Hepatic stellate cell (primary cell): ENCODE data around the gene MACF1.

Experiments used
- DNase-seq: peaks from one replicate; pipeline ENCODE4 v3.0.0; 2011; ENCODE audit warnings: low spot score

The MACF1 gene

GRCh38 chr1:39394059-39394458, 189.6 kb downstream of the MACF1 start:
- no peak for DNase-seq

GRCh38 chr1:39394598-39394997, 190.1 kb downstream of the MACF1 start:
- no peak for DNase-seq

DNA sequence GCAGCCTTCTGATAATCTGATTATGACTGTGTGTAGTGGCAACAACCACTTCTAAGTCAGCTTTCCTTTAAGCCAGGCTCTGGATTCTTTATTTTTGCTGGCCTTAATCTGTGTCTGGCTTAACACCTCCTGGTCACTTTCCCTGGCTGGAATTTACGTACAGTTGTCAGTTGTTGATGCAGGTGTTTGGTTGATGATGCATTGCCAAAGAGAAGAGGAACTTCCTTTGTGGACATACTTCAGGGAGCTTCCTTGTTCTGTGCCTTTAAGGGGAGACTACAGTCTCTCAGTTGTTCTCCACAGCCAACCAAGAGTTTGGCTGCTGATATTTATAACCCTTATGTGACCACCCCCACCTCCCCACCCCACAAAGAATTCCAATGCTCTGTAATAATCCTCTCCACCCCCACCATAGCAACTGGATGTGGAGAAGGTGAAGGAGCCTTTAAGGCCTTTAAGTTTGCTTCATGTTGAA, 190.9 kb downstream of the MACF1 start:
- DNase-seq: peak; percentile 70

DNA sequence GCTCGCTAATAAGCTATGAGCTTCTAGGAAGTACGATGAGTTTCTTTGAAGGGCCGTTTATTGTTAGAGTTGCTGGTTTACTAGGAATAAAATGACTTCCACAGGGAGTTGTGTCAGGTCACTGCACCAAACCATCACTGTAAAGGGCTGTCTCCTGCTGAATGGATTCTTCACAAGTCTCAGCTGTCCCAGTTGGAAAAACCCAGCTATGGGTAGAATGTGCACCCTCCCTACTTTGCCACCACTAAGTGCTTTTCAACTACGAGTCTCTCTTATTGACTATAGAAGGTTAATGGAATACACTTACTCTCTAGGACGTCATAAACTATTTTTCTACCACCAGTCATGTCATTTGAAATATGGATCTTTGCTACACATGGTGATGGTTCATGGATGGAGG, 192.2 kb downstream of the MACF1 start:
- no peak for DNase-seq

GRCh38 chr1:39397487-39397886, 193.0 kb downstream of the MACF1 start:
- no peak for DNase-seq

GRCh38 chr1:39398278-39399021, 194.0 kb downstream of the MACF1 start:
- DNase-seq: peak; percentile 89

DNA sequence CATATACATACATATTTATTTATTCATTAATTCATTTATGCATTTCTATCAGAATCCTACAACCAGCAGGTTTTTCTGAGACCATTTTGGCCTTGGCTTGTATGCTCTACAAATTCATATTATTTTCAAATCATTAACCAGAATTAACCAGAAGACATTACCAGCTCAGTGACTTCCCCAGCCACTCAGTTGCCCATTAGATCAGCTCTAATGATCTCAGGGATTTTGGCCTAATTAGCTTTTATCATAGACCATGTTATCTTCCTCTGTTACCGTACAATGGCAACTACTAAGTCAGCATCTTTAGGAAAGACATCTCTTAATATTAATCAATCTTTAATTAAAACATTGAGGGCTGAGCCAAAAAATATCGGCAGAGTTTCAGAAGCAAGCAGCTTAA, 196.6 kb downstream of the MACF1 start:
- no peak for DNase-seq

DNA sequence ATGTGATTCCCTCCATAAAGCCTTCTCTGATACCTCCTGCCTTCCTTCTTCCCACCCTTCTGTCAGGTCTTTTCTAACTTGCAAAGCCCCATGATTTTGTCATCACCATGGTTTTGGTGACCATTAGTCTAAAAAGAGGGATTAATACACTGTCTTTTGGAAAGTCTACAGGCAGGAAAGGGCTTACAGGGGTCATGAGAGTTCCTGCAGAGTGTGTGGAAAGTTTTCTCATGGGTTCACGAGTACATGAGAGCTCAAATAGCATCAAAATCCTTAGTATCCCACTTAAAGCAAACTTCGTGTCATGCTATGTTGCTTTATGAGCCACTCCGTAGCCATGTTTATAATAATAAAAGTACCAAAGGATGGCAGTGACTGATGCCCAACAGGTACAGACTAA, 200.4 kb downstream of the MACF1 start:
- no peak for DNase-seq

- no peak for DNase-seq
Observed at GRCh38 chr1:39405358-39405757, 200.9 kb downstream of the MACF1 start.

DNA sequence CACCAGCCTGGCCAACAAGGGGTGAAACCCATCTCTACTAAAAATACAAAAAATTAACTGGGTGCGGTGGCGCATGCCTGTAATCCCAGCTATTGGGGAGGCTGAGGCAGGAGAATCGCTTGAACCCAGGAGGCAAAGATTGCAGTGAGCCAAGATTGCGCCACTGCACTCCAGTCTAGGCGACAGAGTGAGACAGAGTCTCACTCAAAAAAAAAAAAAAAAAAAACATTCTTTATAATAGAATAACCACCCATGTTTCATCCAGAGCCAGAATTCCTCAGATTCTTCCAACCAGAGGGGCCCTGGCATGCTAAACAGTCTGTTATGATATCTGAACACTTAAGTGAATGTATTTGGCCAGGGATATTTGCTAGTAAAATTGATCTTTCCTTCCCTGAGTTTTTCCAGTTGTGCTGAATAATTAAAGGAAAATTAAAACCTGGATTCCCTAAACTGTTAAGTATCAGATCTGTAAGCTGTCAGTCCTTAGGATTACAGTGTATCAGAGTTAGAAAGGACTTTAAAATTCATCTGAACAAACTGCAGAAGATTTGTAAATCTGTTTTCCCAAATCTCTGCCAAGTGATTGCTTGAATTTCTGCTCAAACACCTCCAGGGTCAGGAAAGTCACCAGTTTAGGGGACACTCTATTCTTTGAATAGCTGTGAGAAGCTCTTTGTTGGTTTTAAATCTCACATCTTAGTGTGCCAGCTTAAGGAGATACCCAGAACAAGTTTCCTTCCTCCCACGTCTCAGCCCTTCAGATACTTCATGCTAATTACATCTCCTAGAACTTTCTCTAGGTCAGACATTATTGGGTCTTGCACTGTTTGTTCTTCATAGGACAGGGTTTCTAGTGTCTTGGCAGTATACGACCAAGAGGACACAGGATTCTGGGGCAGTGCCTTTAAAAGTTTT, 202.3 kb downstream of the MACF1 start:
- peak; percentile 62 for DNase-seq

DNA sequence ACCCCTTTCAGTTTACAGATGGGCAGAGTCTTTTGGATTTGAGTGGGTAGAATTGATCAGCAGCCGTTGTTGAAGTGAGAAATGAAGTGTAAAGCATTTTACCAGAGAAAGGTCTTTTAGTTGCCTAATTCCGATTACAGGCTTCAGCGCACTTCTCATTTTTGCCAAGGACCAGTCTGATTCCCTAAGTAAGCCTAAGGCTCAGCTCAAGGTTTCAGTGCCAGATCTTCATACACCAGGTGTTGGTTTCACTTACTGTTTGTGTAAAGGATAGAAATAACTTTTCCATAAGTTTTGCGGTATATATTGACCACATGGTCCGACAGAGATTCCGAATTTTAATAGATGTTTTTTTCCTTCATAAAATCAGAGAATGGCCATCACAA, 203.0 kb downstream of the MACF1 start:
- no peak for DNase-seq

GRCh38 chr1:39407896-39408640, 203.6 kb downstream of the MACF1 start:
- DNase-seq: no peak

DNA sequence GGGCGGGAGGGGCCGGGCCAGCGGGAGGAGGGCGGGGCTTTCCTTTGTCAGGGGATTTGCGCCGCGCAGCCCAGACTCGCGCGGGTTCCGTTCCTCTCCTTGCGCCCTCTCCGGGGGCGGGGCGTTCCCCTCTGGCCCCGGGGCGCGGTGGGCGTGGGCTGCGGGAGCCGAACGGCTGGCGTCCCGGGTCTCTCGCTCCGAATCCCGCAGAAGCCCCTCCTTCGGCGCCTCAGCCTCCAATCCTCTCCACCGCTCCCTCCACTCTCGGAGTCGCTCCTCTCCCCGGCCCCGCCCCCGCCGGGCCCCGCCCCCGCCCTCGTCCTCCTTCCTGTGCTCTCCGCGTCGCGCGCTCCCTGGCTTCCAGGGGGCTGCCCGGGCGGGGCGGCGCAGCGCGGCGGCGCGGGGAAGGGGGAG, 204.2 kb downstream of the MACF1 start:
- DNase-seq: peak; percentile 97

GRCh38 chr1:39409055-39409816, 204.7 kb downstream of the MACF1 start:
- peak; percentile 66 for DNase-seq

DNA sequence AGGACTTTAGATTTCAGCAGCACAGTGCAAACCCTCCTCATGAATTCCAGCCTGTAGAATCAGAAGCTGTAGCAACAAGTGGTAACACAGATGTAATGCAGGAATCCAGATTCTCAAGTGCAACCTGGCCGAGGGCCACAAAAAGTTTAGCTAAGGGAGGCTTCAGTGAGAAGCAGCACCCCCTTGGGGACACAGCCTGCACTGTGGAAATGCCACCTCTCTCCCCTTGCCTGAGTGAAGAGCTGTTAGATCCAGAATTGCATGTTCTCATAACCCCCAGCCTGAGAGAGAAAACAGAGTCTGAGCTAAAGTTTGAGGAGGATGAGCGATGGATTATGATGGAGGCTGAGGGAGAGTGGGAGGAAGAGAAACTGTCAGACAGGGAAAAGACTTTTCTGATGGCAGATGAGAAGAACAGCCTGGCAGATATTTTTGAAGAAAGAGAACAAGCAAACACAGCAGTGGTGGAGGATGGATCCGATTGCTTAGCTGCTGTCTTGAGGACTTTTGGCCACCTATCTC, 206.5 kb downstream of the MACF1 start:
- peak; percentile 84 for DNase-seq

DNA sequence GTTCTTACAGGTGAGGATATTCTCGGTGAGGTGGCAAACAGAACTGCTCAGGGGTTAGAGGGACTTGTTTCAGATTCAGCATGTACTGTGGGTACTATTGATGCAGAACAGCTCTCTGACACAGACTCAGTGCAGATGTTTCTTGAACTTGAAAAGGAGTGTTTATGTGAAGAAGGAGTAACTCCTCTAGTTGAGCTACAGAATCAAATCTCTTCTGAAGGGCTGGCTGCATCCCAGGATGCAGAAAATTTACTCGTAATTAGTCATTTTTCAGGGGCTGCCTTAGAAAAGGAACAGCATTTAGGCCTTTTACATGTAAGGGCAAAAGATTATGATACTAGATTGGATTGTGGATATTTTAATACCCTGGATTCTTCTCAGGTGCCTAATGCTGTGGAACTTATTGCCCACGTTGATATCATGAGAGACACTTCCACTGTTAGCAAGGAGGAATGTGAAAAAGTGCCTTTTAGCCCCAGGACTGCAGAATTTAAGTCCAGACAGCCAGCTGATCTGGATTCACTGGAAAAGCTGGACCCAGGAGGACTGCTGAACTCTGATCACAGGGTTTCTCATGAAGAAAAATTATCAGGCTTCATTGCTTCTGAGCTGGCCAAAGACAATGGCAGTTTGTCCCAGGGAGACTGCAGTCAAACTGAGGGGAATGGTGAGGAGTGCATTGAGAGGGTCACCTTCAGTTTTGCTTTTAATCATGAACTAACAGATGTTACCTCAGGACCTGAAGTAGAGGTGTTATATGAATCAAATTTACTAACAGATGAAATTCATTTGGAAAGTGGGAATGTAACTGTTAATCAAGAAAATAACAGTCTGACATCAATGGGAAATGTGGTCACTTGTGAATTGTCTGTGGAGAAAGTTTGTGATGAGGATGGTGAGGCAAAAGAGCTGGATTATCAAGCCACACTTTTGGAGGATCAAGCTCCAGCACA, 207.3 kb downstream of the MACF1 start:
- no peak for DNase-seq

DNA sequence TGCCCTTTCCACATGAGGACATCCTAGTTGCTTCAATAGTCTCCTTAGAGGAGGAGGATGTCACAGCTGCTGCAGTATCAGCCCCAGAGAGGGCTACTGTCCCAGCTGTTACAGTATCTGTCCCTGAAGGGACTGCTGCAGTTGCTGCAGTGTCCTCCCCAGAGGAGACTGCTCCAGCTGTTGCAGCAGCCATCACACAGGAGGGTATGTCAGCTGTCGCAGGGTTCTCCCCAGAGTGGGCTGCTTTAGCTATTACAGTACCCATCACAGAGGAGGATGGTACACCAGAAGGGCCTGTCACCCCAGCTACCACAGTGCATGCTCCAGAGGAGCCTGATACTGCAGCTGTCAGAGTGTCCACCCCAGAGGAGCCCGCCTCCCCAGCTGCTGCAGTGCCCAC, 208.4 kb downstream of the MACF1 start:
- DNase-seq: no peak

DNA sequence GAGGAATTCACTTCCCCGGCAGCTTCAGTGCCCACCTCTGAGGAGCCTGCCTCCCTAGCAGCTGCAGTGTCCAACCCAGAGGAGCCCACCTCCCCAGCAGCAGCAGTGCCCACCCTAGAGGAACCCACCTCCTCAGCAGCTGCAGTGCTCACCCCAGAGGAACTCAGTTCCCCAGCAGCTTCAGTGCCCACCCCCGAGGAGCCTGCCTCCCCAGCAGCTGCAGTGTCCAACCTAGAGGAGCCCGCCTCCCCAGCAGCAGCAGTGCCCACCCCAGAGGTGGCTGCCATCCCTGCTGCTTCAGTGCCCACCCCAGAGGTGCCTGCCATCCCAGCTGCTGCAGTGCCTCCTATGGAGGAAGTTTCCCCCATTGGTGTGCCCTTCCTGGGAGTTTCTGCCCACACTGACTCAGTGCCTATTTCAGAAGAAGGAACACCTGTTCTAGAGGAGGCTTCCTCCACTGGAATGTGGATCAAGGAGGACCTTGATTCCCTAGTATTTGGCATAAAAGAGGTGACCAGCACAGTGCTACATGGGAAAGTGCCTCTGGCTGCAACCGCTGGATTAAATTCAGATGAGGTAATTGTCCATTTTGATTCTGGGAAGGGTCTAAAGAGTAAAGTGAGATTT, 209.5 kb downstream of the MACF1 start:
- DNase-seq: no peak

DNA sequence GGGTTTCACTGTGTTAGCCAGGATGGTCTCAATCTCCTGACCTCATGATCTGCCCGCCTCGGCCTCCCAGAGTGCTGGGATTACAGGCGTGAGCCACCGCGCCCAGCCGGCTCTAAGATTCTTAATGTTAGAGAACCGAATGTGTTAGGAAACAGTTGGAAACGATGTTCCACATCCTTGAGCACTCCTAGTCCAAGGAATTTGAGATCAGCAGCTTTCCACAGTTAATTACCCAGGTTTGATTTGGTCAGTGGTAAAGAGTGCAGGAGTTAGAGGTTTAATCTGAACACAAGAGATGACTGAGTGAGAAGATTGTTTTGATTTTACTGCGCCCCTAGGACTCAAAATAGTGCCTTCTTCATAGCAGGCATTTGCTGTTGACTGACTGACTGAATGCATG, 211.1 kb downstream of the MACF1 start:
- no peak for DNase-seq

DNA sequence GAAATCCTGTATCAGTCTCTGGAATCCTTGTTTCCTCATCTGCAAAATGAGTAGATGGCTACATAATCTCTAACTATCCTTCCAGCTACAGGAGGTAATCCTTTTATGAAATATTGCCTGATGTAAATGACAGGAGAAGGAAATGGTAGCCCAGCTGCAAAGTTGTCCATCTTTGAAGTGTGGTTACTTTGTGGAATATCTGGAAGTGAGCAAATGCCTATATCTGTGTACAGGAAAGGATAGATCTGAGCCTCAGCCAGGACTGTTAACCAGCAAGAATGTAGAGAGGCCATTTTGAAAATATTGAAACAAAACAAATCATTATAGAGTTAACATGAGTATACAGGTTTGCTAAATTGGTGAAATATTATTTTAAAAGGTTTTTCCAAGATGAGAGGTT, 212.1 kb downstream of the MACF1 start:
- no peak for DNase-seq
